GM18951 (cell line): ENCODE data around the gene TRIP11.
"Not testable (repeated sequence)": the region's sequence is repeated elsewhere in the genome, so short reads cannot be mapped to it uniquely, and the experiment has no call there.

ENCODE experiments used
- POLR2A ChIP-seq: IDR thresholded peaks from 4 replicates; pipeline ENCODE4 v1.6.1; 2011; ENCODE audit warnings: mild to moderate bottlenecking; ENCODE audit not compliant: insufficient read length, insufficient read depth; ENCODE audit errors: extremely low read depth
- in situ Hi-C: fragments of 300-500 bp; cut with MboI; formaldehyde crosslinking; loops from one replicate; pipeline ENCODE4 v1.12.0; 2022; ENCODE audit warnings: low sequenced_read_pairs, mixed read lengths, inconsistent platforms; ENCODE audit not compliant: unreplicated experiment

TRIP11 gene

DNA sequence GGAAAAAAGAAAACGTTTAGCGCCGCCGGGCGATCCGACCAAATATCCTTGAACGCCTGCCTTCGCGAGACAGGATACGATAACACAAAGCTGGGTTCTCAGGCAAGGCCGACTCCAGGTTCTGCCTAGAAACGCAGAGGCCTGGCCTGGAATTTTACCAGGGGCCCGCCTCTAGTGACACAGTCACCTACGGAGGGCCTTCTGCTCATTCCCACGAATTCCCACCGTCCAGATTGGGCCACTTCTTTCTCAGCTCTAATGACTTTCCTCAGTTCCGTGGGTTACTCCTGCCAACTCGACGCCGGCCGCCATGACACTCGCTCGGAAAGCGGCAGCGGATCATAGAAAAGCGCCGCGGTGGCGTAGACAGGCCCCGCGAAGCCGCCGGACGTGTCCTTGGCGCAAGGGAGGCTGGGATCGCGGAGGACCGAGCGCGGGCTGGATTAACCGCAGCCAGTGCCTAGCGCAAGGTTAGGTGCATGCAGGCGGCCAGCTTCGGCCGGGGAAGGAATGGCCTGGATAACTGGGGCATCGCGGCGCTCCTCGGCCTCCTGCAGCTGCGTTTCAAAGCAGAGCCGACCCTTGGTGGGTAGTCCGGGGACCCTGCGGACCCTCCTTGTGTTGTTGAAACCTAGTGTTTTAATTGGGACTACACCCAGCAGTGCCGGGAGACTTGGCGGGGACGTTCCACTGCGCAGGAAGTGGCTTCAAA lies at the start of gene TRIP11:
Gene TRIP11, minus strand, starts transcription at position 341 of the 712 bp plus-strand sequence. CDS start 374 bp downstream, outside the sequence.
- TF ChIP-seq POLR2A: peak; percentile 99
- in situ Hi-C loops: no loop called here

DNA sequence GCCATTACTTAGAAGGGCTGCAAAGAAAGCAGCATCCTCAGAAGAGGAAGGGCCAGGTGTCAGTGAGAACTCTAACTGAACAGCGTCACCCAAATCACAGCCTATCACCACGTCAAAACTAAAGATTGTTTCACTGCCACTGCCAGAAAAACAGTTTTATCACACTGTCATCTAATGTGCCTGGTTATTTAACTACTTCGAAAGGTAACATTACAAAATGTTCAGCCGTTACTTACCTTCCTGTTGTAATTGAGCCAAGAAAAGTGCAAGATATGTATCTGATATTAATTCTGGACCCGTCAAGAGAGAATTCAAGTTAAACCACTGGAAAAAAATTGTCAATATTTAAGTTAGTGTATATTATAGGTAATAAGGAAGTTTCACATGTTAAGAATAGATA lies 48.6 kb upstream of the TRIP11 start:
- in situ Hi-C loops: no loop called here
- no peak for TF ChIP-seq POLR2A

DNA sequence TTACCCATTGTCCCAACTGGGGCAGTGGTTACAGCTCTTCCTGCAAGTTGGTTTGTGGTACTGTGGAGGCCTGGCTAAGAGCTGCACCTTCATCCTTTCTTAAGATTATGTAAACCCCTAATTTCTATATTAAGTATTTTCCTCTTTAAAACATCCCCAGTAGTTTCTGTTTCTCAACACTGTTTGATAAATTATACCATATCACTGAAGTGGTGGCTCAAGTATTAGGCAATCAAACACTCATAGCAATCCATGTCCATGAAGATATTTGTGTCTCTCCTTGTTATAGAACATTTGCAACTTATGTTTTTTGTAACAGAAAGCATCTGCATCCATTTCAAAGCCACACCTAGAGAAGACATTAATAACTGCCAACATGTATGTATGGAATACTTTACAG lies 34.7 kb upstream of the TRIP11 start:
- in situ Hi-C loops: no loop called here
- no peak for TF ChIP-seq POLR2A

DNA sequence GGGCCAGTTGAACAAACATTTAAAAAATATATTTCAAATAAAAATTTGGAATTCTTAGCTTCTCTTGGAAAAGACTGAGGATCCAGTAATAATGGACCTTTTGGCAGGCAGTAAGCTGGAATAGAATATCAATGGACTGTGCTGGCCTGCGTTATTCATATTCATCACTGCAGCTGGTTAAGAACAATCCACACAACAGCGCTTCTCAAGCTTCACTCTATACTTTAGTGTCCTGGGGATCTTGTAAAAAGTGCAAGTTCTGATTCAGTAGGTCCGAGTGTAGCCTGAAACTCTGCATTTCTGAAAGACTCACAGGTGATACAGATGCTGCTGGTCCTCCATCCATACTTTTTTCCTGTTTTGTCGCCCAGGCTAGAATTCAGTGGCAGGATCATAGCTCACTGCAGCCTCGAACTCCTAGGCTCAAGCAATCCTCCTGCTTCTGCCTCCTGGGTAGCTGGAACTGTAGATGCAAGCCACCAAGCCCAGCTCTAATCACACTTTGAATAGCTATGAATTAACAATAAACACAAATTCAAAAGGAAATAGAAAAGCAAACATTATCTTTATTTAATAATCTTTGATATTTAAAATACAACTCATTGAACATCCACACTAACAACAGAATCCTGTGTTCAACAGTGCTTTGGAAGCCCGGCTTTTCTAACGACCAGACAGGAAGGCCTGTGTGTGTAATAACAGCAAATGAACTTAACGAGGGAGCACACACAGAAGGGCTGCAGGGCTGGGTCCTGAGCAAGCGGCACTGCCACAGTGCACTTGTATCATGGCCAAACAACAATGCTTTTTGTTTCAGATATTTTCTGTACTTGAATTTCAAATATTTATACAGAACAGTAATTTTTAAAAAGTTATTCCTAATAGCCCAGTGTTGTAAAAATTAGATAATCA lies 18.4 kb upstream of the TRIP11 start:
- no peak for TF ChIP-seq POLR2A
- in situ Hi-C loops: no loop called here

DNA sequence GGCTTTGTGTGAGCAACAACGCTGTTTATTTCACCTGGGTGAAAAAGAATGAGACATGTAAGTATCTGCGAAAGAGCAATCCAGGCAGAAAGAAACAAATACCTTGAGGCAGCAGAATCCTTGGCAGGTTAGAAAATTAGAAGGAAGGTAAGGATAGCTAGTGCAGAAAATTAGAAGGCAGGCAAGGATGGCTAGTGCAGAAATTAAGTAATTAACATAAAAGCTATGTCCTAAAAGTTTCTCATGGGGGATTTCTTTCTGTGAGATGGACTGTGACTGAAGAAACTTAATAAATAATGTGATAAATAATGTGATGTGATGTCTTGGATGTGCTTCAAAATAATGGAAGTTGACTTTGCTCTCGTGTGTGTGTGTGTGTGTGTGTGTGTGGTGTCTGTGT lies 9.9 kb upstream of the TRIP11 start:
- TF ChIP-seq POLR2A: no peak

DNA sequence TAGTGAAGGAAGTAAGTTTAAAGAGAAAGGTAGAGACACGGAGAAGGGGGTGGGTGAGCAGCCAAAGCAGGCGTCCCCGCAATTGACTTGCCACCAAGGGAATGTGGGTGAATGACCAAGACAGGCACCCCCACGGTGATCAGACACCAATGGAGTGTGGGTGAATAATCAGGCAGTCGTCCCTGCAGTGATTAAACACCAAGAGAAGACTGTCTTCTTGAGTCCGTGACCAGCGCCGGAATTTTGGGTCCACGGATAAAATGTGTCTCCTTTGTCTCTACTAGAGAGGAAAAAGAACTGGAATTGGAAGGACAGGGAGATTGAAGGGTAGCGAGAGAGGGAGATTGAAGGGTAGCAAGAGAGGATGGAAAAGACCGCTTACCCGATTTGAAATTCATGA lies 9.4 kb upstream of the TRIP11 start:
- in situ Hi-C loops: not testable (repeated sequence)

More for the DNA sequence above, 9.9 kb upstream of the TRIP11 start:
- in situ Hi-C loops: no loop called here

DNA sequence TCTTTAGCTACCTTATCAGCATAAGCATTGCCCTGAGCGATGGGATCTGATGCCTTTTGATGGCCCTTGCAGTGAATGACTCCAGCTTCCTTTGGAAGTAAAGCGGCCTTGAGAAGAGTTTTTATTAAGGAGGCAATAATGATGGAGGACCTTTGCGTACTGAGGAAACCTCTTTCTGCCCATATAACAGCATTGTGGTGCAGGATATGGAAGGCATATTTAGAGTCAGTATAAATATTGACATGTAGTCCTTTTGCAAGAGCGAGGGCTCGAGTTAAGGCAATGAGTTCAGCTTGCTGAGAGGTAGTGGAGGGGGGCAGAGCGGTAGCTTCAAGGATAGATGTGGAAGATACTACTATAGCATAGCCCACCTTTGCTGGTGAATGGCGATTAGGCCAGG lies 6.0 kb upstream of the TRIP11 start:
- in situ Hi-C loops: not testable (repeated sequence)

DNA sequence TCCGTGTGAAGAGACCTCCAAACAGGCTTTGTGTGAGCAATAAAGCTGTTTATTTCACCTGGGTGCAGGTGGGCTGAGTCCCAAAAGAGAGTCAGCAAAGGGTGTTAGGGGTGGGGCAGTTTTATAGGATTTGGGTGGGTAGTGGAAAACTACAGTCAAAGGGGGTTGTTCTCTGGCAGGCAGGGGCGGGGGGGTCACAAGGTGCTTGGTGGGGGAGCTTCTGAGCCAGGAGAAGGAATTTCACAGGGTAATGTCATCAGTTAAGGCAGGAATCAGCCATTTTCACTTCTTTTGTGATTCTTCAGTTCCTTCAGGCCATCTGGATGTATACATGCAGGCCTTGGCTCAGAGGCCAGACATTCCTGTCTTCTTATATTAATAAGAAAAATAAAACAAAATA lies 1.9 kb upstream of the TRIP11 start:
- in situ Hi-C loops: not testable (repeated sequence)

DNA sequence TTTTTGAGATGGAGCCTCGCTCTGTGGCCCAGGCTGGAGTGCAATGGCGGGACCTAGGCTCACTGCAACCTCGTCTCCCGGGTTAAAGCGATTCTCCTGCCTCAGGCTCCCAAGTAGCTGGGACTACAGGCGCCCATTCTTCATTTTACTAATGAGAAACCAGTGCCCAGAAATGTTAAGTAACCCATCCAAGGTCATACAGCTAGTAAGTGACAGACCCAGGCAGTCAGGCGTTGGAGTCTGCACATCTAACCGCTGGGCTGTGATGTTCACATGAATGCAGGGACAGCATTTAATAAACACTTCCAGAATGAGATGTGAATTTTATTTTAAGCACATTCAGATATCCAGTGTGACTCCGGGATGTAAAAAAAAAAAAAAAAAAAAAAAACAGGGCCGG lies 1.3 kb upstream of the TRIP11 start:
- in situ Hi-C loops: no loop called here
- no peak for TF ChIP-seq POLR2A

DNA sequence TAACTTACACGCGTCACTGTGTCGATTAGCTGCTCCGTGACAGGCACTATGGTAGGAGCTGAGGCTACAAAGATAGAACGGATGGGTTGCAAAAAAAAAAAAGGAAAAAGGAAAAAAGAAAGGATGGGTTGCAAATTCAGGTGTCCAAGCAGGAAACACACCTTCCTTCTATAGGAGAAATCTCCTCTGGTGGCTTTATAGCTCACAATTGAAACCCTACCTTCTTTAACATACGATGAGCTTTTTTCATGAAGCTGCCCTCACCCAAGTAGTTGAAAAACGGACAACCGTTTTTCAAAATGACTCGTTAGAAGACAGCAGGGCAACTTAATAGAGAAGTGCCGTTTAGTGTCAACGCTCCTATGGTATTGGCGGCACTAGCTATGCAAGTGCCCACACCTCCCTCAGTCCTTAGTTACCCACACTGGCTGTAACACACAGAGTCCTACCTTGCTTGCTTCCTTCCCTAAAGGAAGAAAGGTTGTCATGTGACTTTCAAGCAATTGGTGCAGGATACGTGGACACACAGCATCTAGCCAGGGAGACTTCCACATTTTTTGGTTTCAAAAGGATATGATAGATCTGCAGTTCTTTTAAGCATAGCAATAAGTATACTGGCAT lies 682 bp upstream of the TRIP11 start:
- in situ Hi-C loops: no loop called here
- no peak for TF ChIP-seq POLR2A

DNA sequence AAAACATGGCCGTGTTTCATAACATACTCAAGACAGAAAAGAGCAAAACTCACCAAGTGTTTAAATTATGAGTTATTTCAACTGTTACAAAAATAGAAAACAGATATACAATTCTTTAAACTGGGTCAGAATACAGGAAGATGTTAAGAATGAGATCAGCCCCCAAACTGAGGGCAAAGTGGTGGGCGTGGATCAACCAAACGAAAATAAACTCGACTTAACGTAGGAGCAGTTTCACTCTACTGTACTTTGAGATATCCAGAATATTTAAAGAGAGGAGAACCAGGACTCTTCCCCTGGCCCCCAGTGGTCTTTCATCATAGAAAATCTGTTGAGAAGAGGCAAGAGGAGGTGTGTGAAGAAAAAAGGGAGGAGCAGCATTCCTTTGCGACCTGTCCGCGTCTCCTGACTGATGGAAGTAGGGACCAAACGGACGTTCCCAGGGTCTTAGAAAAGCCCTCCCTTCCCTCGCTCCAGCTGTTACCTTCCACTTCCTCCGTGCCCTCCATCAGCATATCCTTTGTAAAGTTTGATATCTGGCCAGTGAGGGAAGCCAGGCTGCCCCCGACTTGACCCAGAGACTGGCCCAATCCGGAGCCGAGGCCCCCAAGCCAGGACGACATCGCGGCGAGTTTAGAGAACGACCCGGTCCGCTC lies 668 bp downstream of the TRIP11 start:
- in situ Hi-C loops: no loop called here
- TF ChIP-seq POLR2A: no peak

DNA sequence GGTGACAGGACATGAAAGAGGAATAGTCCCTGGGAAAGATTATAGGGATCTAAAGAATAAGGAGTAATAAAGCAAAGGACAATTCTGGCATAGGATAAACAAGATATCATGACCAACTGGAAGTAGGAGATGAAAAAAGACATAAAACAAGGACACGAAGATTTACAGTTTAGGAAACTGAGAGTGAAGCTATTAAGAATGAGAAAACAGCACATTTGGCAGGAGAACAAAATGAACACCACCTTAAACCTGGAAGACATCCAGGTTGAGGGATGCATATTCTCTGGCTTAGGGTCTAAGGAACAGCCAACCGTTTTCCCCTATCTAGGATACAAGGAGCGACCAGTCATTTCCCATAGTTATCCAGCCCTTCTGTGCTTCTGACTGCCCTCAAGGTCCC lies 1.9 kb downstream of the TRIP11 start:
- in situ Hi-C loops: no loop called here
- TF ChIP-seq POLR2A: no peak

DNA sequence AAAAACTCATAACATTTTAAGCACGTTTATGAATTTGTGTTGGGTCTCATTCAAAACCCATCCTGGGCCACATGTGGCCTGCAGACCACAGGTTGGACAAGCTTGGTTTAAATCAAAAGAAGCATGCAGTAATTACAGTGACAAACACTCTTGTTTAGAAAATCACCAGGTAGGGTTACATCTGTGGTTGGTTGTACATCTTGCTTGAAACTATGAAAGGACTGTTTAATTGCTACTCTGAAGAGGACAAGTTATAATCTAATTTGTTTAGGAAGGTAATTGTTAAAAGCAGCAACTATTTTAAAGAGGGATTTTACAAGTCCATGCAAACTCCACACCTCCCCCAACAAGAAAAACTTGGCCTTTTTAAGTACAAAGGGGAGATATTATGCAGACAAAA lies 4.0 kb downstream of the TRIP11 start:
- in situ Hi-C loops: no loop called here
- no peak for TF ChIP-seq POLR2A
